HG03442 (cell line): ENCODE data around the gene RAPGEF2.
A peak's percentile ranks its signal among the peaks of the same experiment; 100 is the strongest.

Source experiments
- ATAC-seq: cut with Tn5 transposase; IDR thresholded peaks from one replicate; pipeline ENCODE4 v1.9.1; 2021; ENCODE audit warnings: mild to moderate bottlenecking, moderate library complexity; ENCODE audit not compliant: unreplicated experiment

The RAPGEF2 gene

GRCh38 chr4:159134429-159134828 is 31.6 kb downstream of the RAPGEF2 start:
- ATAC-seq, result no peak

DNA sequence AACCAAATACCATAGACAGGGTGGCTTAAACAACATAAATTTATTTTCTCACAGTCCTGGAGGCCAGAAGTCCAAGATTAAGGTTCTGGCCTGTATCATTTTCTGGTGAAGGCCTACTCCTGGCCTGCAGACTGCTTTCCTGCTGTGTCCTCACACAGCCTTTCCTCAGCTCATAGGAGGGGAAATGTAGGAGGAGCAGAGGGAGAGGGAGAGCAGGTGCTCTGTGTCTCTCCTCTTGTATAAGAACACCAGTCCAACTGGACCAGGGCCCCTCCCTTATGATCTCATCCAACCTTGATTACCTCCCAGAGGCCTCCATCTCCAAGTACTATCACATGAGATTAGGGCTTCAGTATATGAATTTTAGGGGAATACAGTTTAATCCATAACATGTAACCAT is 34.3 kb downstream of the RAPGEF2 start:
- ATAC-seq, result no peak

- ATAC-seq, result no peak
Measured at GRCh38 chr4:159138436-159138835, 35.6 kb downstream of the RAPGEF2 start.

DNA sequence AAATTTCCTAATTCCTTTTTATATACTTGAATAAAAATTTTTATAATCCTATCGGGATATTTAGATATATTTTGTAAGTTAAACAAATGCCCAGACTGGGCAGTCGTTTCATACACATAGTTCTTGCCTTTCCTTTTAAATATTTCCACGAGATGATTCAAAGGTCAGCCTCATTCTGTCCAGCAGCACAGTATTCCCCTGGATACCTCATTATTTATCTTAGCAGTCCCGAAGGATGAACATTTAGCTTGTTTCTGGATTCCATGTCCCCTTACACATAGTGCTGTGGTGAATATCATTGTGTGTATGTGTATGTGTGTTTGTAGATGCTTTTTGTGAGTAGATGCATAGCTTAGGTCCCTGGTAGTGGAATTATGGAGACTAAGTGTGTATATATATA is 38.3 kb downstream of the RAPGEF2 start:
- no peak for ATAC-seq

DNA sequence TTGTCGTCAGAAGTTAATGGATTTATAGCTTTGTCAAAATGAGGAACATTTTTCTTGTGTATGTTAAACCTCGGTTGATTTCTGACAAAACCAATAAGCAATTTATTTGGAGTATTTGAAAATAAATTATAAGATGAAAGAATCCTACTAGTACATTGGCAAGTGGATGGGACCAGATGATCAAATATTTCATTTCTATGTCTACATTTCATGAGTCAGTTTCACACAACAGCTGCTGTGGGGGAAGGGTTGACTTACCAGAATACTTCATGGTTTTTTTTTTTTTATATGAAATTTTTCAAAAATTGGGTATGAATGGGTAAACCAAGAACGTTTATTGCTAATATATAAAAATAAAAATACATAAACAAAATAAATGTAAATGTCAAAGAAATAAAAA is 39.4 kb downstream of the RAPGEF2 start:
- no peak for ATAC-seq

GRCh38 chr4:159142681-159143384 is 40.0 kb downstream of the RAPGEF2 start:
- ATAC-seq, result no peak

DNA sequence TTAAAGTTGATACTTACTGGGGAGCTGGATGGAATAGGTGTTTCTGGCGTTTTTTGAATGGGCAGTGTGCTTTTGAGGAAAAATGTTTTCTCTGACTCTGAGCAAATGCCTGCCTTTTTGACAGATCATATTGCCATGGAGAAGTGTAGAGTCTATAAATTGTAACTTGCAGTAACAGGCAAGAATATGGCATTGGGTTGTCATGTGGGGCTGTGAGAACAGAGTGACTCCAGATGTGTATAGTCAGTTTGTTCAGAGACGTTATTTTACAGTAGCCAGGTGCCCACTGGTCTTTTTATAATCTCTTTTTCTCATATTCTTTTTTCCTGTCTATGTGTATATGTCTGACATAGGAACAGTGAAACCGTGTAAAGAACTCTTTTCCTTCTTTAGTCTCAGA is 40.8 kb downstream of the RAPGEF2 start:
- no peak for ATAC-seq

DNA sequence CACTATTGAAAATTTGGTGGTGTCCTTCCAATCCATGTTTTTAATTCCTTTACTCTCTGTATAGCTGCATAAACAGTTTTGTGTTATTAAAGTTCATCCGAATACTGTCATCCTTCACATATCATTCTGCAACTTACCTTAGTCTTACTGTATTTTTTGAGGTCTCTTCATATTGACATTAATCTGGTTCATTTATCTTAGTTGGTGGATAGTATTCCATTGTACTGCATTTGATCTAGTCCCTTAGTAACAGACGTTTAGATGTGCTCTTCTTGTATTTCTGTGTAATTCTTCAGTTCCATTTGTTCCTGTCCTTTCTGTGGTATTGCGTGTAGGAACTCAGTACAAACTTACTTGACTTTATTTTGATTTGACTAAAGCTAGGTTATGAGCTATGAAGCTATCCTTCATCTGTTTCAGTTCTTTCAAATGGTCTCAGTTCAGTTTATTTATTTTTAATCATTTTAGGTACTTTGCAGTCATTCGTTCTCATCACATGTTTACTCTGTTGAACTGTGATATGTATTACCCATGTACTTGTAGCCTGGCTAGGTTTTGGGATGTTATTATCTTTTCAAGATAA is 41.3 kb downstream of the RAPGEF2 start:
- peak; percentile 65 for ATAC-seq

GRCh38 chr4:159145318-159145991 is 42.6 kb downstream of the RAPGEF2 start:
- ATAC-seq, result no peak

DNA sequence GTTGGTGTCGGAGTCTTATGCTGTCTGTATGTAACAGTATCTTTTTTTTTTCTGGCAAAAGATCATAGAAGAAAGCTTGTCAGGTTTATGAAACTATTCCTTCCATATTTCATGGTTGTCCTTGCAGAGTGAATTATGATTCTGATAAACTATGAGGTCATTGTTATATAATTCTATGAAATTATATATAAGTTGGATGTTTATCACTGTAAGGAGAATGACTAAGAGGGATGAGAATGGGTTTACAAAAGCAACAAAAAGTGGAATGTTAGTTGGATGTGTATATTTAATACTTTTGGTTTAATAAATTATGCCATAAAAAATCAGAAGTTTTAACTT is 43.1 kb downstream of the RAPGEF2 start:
- no peak for ATAC-seq

DNA sequence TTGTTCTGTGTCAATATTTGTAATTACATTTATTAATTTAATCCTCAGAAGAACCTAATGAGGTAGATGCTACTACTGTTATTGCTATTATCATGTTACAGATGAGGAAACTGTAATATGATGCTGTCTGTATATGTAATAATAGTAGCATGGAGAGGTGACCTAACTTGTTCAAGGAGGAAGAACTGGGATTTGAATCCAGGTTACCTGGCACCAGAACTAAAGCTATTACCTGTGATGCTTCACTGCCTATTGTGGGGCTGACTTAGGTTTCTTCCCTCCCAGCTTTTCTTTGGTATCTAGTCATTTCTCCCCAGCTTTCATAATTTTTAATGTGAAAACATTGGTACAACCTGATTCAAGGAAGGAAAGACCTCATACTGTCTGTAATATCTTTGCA is 43.6 kb downstream of the RAPGEF2 start:
- ATAC-seq, result no peak

GRCh38 chr4:159148441-159148840 is 45.6 kb downstream of the RAPGEF2 start:
- ATAC-seq, result no peak

DNA sequence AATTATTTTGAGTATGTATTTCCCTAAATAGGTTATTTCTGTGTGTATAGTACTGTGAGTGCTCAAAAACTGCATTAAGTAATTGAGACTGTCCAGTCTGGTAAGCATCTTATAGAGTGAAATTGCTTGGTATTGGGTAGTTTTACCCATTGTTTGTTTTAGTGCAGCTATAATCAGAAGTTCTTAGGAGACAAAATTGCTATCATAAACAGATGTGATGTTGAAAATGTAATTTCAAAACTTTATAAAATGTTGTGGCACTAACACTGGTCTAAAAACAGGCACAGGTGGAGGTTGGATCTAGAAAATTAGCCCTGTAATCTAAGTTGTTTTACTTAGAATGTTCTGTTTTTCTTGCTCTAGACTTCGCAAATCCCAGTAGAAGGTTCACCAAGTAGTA is 46.8 kb downstream of the RAPGEF2 start:
- ATAC-seq, result no peak

GRCh38 chr4:159150396-159150795 is 47.5 kb downstream of the RAPGEF2 start:
- no peak for ATAC-seq

GRCh38 chr4:159150821-159151390 is 48.0 kb downstream of the RAPGEF2 start:
- ATAC-seq, result peak; percentile 48

- no peak for ATAC-seq
Measured at GRCh38 chr4:159151689-159152088, 48.8 kb downstream of the RAPGEF2 start.

DNA sequence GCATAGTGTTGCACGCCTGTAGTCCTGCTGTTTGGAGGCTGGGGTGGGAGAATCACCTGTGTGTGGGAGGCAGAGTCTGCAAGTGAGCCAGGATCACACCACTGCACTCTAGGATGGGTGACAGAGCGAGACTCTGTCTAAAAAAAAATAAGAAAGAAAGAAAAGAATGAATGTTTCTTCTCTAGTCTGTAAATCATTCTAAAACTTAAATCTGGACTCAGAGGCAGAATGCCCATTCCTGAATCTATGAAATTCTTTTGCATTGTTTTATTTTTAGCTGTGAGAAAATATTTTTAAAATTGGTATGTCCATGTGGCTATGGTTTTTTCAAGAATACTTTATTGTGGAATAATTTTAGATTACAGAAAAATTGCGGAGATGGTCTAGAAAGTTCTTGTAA is 49.3 kb downstream of the RAPGEF2 start:
- no peak for ATAC-seq

- ATAC-seq, result no peak
Measured at GRCh38 chr4:159153669-159154068, 50.8 kb downstream of the RAPGEF2 start.

- no peak for ATAC-seq
Measured at GRCh38 chr4:159155119-159155518, 52.2 kb downstream of the RAPGEF2 start.

DNA sequence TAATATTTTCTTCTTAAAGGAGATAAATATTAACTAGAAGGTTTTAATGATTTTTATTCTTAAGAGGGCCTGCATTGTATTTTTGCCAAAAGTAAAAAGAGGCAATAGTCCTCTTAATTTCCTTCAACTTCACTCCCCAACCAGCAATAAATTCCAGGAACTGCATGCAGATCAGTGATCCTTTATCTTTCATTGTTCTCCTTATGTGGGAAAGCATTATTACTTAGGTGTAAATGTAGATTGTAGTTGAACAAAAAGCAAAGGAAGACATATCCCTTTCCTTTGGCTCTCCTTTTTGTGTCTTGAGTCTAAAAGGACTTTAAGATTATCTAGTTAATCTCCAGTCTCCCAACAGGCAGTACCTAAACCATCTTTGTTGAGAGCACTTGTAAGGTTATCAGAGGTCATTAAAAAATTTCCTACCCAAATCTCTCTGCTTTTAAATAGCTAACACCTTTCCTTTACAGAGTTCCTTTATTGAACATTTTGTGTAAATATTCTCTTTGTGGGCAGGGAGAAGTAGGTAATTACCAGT is 55.3 kb downstream of the RAPGEF2 start:
- no peak for ATAC-seq

GRCh38 chr4:159158985-159159384 is 56.1 kb downstream of the RAPGEF2 start:
- ATAC-seq, result no peak

DNA sequence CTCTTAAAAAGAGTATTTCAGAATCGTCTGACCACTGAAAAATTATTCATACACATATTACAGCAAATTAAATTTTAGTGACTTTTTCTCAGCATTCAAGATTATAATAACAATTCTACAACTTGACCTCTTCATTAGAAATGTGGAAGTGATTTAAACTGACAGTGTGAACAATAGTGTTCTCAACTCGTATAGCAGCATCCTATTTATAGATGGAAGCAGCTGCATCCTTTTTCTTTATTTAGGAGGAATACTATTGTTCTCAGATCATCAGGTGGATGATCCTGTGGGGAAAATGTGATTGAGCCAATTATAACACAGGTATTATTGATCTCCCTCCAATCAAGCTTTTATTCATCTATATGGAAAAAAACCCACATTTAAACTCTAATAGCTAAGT is 56.7 kb downstream of the RAPGEF2 start:
- ATAC-seq, result no peak
